ENCODE measurements around the gene DDX6.
"Not testable (repeated sequence)": the region's sequence is repeated elsewhere in the genome, so short reads cannot be mapped to it uniquely, and the experiment has no call there.

Gene DDX6

GRCh38 chr11:118790357-118791110 lies 430 bp downstream of the DDX6 start:
- peak; percentile 86 for DNase-seq

GRCh38 chr11:118789501-118790356 lies 1.2 kb downstream of the DDX6 start:
- DNase-seq: peak; percentile 65

GRCh38 chr11:118786657-118787056 lies 4.3 kb downstream of the DDX6 start:
- DNase-seq: no peak

- DNase-seq: no peak
Observed at GRCh38 chr11:118785362-118785761, 5.6 kb downstream of the DDX6 start.

GRCh38 chr11:118783724-118784495 lies 7.1 kb downstream of the DDX6 start:
- no peak for DNase-seq

GRCh38 chr11:118783324-118783723 lies 7.6 kb downstream of the DDX6 start:
- DNase-seq: not testable (repeated sequence)

- no peak for DNase-seq
Observed at GRCh38 chr11:118778898-118779297, 12.1 kb downstream of the DDX6 start.

GRCh38 chr11:118774032-118774431 lies 16.9 kb downstream of the DDX6 start:
- DNase-seq: no peak

- peak; percentile 25 for DNase-seq
Observed at GRCh38 chr11:118771547-118772288, 19.2 kb downstream of the DDX6 start.

GRCh38 chr11:118768690-118769089 lies 22.3 kb downstream of the DDX6 start:
- no peak for DNase-seq

- DNase-seq: no peak
Observed at GRCh38 chr11:118766035-118766434, 24.9 kb downstream of the DDX6 start.

GRCh38 chr11:118765095-118765691 lies 25.8 kb downstream of the DDX6 start:
- not testable (repeated sequence) for DNase-seq

- DNase-seq: no peak
Observed at GRCh38 chr11:118763041-118763440, 27.9 kb downstream of the DDX6 start.

GRCh38 chr11:118761981-118762380 lies 29.0 kb downstream of the DDX6 start:
- DNase-seq: not testable (repeated sequence)

GRCh38 chr11:118757876-118758399 lies 33.0 kb downstream of the DDX6 start:
- DNase-seq: no peak

GRCh38 chr11:118752654-118753053 lies 38.3 kb downstream of the DDX6 start:
- DNase-seq: no peak

- no peak for DNase-seq
Observed at GRCh38 chr11:118749429-118749828, 41.5 kb downstream of the DDX6 start.

GRCh38 chr11:118748056-118748455 lies 42.9 kb downstream of the DDX6 start:
- DNase-seq: no peak

- no peak for DNase-seq
Observed at GRCh38 chr11:118746988-118747585, 43.9 kb downstream of the DDX6 start.

GRCh38 chr11:118744046-118744445 lies 46.9 kb downstream of the DDX6 start:
- DNase-seq: no peak

GRCh38 chr11:118742304-118742703 lies 48.7 kb downstream of the DDX6 start:
- DNase-seq: no peak
